Measurements from ENCODE around the gene TBC1D10B.

TBC1D10B gene, protein sequence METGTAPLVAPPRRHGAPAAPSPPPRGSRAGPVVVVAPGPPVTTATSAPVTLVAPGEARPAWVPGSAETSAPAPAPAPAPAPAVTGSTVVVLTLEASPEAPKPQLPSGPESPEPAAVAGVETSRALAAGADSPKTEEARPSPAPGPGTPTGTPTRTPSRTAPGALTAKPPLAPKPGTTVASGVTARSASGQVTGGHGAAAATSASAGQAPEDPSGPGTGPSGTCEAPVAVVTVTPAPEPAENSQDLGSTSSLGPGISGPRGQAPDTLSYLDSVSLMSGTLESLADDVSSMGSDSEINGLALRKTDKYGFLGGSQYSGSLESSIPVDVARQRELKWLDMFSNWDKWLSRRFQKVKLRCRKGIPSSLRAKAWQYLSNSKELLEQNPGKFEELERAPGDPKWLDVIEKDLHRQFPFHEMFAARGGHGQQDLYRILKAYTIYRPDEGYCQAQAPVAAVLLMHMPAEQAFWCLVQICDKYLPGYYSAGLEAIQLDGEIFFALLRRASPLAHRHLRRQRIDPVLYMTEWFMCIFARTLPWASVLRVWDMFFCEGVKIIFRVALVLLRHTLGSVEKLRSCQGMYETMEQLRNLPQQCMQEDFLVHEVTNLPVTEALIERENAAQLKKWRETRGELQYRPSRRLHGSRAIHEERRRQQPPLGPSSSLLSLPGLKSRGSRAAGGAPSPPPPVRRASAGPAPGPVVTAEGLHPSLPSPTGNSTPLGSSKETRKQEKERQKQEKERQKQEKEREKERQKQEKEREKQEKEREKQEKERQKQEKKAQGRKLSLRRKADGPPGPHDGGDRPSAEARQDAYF

GRCh38 chr16:30370456-30371247 is at the start of gene TBC1D10B:
Gene TBC1D10B, minus strand, starts transcription at chr16:30370494. Its CDS starts 311 bp downstream, at chr16:30370183.
- peak; percentile 99 for DNase-seq

DNA sequence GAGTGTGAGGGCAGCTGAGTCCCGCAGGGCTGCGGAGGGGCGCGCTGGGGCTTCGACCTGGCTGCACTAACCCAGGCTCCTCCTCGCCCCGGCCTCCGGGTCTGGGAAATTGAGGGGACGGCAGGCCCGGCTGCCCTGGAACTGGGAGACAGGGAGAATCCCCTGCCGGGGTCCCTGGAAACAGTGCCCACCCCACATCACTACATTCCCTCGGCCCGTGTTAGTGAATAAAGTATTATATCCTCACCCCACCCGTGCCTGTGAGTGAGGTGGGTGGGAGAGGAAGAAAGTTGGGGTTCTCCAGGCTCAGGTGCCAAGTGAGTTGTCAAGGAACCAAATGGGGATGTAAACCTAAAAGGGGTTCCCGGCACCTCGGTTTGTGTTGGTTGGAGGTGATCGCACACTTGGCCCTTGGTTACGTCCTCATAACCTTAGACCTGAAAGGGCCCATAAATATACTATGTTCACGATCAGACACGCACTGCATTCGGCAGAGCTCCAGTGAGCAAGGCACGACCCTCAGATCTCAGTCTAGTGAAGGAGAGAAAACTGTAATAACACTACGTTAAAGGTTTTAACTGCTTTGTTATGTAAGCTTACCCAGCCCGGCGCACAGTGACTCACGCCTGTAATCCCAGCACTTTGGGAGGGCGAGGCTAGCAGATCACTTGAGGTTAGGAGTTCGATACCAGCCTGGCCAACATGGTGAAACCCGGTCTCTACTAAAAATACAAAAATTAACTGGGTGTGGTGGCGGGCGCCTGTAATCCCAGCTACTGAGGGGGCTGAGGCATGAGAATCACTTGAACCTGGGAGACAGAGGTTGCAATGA is 48.3 kb upstream of the TBC1D10B start:
- DNase-seq, result no peak

- DNase-seq, result peak; percentile 58
Measured at GRCh38 chr16:30417529-30418349, 47.4 kb upstream of the TBC1D10B start.

- no peak for DNase-seq
Measured at GRCh38 chr16:30416624-30417528, 46.6 kb upstream of the TBC1D10B start.

- no peak for DNase-seq
Measured at GRCh38 chr16:30416047-30416603, 45.8 kb upstream of the TBC1D10B start.

- DNase-seq, result no peak
Measured at GRCh38 chr16:30414159-30414558, 43.9 kb upstream of the TBC1D10B start.

DNA sequence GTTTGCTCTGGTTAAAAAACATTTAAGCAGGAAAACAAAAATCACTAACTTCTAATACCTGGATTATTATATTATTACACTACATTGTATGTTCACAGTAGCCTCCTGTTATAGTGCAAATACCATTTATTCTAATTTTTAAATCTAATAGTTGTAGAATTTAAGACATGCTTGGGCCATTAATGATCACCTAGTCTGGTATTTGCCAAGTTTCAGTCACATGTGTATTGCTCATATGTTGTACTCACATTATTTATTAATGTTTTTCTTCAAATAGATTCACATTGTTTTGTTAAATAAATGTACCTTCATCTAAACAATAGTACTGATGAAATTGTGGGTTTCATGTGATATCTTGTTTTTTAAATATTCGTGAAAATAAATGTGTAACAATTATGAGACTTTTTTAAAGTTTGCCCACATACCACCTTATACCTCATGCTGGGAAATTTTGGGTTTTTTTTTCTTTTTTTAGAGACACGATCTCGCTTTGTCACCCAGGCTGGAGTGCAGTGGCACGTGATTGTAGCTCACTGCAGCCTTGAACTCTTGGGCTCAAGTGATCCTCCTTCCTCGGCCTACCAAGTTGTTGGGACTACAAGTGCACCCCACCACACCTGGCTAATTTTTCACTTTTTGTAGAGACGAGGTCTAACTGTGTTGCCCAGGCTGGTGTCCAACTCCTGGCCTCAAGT is 43.0 kb upstream of the TBC1D10B start:
- no peak for DNase-seq

DNA sequence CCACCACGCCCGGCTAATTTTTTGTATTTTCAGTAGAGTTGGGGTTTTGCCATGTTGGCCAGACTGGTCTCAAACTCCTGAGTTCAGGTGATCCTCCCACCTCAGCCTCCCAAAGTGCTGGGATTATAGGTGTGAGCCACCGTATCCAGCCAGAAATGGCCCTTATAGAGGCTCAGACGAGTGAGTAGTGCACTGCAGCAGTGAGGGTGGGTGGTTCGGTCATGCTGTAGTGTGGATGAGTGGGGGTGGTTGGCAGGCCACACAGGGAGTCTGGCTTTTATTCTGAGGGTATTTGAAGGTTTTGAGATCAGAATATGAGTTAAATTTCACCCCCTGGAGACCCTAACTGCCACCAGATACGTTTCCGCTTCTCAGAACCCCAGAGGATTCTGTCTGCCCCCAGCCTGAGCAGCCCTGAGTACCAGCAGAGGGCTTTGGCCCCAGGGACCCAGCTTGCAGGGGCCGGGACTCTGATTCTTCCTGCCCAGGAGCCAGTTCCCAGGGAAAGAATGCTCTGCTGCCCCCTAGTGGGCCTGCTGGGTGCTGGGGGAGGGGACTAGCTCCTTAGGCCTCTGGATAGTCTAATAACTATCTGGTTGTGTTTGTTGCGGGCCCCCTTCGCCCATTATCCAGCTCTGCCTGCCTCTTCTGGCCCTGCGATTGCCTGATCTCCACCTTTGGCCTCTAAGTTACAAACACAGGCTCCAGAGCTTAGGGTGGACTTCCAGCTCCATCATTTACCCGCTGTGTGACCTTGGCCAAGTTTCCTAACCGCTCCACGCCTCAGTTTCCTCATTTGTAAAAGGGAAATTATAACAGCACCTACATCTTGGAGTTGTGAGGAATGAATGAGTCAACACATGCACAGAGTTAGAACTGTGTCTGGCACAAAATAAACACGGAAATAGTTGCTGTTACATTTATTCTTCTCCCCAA is 39.1 kb upstream of the TBC1D10B start:
- DNase-seq, result peak; percentile 64

GRCh38 chr16:30407804-30408534 is 37.7 kb upstream of the TBC1D10B start:
- no peak for DNase-seq

- DNase-seq, result peak; percentile 65
Measured at GRCh38 chr16:30407102-30407803, 37.0 kb upstream of the TBC1D10B start, which contains the start of gene ZNF771. Gene ZNF771, plus strand, starts transcription at chr16:30407606. Its CDS starts 448 bp downstream, at chr16:30408054.

DNA sequence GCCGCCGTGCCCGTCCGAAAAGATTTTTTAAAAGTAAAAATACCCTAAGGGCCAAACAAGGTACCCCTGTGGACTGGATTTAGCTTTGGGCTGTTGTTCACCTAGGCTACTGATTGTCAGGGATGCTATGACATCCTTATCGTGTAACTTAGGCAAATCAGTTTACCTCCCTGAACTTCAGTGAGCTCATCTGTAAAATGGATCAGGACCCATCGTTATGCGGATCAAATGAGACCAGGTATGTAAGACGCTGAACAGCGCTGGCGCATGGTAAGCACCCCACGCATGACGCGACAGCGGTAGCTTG is 36.5 kb upstream of the TBC1D10B start:
- no peak for DNase-seq

DNA sequence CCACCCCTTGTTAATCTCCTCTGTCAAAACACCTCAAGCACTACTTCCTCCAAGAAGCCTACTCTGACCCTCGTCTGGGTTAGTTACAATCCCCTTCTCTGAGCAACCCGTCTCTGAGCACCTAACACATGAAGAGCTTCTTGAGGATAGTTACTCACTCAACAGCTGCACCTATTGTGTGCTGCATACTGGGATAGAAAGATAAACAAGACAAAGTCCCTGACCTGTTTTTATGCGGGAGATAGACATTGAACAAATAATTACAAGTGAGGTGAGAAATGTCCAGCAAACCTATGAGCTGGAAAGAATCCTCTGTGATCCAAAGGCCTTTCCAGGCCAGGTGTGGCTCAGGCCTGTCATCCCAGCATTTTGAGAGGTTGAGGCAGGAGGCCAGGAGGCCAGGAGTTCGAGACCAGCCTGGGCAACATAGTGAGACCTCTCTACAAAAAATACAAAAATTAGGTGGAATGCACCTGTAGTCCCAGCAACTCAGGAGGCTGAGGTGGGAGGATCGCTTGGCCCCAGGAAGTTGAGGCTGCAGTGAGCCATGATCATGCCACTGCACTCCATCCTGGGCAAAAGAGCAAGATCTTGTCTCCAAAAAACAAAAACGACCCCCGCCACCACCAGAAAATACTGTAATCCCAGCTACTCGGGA is 31.6 kb upstream of the TBC1D10B start:
- DNase-seq, result no peak

DNA sequence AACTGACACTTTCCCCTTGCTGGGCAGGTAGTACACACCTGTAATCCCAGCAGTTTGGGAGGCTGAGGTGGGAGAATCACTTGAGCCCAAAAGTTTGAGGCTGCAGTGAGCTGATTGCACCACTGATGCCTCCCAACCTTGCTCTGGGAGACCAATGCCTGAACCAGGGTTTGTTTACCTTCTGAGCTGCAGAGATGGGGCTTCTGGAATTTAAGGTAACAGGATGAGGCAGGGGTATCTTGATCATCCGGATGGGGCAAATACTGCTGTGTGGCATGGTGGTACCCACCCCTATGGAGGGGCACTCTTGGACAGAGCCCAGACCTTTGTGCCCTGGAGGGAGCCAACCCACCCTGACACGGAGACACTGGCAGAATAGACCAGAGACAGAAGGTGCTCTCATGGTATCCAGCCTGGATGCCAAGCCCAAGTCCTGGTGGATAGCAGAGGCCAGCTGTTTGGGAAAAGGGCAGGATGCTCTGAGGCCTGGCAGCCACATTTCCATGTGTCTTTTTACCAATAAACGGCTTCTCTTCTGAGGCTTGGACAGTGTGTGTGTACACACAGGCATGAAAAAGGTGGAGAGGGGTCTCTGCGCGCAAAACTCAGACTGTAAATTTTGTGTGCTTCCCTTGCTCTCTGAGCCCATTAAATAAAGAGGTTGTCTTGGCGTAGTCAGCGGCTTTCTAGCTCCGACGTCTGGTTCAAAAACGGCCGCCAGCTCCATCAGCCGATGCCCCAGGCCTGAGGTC is 29.3 kb upstream of the TBC1D10B start:
- DNase-seq, result no peak

- DNase-seq, result no peak
Measured at GRCh38 chr16:30398661-30399434, 28.6 kb upstream of the TBC1D10B start.

All from NCI-H2029 treated with DMSO at 0.1 percent for 48 hours (cell line).